Activated CD4-positive, alpha-beta T cell treated with anti-CD3 and anti-CD28 coated beads for 48 hours (primary cell): ENCODE data around the gene VPS11.
"Not testable (repeated sequence)": the region's sequence is repeated elsewhere in the genome, so short reads cannot be mapped to it uniquely, and the experiment has no call there.

Experiments used
- DNase-seq: peaks from one replicate; pipeline ENCODE4 v3.0.0-alpha.2; 2020

VPS11 gene

GRCh38 chr11:119067371-119068222, at the start of gene VPS11:
Gene VPS11 (plus strand): TSS chr11:119067818. CDS start chr11:119067824, 6 bp downstream.
- peak; percentile 99 for DNase-seq

- peak; percentile 97 for DNase-seq
Observed at GRCh38 chr11:119018074-119018938, 49.3 kb upstream of the VPS11 start, which contains the start of the genes RPS25 and TRAPPC4. Gene RPS25 (minus strand): TSS chr11:119018343. CDS start chr11:119018284, 59 bp downstream. Gene TRAPPC4 (plus strand): TSS chr11:119018766. CDS start chr11:119018796, 30 bp downstream.

- no peak for DNase-seq
Observed at GRCh38 chr11:119019996-119020395, 47.6 kb upstream of the VPS11 start.

GRCh38 chr11:119021631-119022030, 46.0 kb upstream of the VPS11 start:
- DNase-seq = no peak

GRCh38 chr11:119023741-119024140, 43.9 kb upstream of the VPS11 start:
- no peak for DNase-seq

- no peak for DNase-seq
Observed at GRCh38 chr11:119024430-119025098, 43.1 kb upstream of the VPS11 start.

GRCh38 chr11:119025099-119025473, 42.5 kb upstream of the VPS11 start:
- DNase-seq = no peak

- DNase-seq = no peak
Observed at GRCh38 chr11:119025541-119025940, 42.1 kb upstream of the VPS11 start.

GRCh38 chr11:119025978-119026766, 41.4 kb upstream of the VPS11 start:
- no peak for DNase-seq

GRCh38 chr11:119026970-119027369, 40.6 kb upstream of the VPS11 start:
- no peak for DNase-seq

- no peak for DNase-seq
Observed at GRCh38 chr11:119027561-119028345, 39.9 kb upstream of the VPS11 start.

GRCh38 chr11:119028346-119029068, 39.1 kb upstream of the VPS11 start:
- DNase-seq = no peak

GRCh38 chr11:119029069-119029339, 38.6 kb upstream of the VPS11 start:
- no peak for DNase-seq

- peak; percentile 66 for DNase-seq
Observed at GRCh38 chr11:119029340-119030028, 38.1 kb upstream of the VPS11 start.

GRCh38 chr11:119030029-119030328, 37.6 kb upstream of the VPS11 start:
- DNase-seq = no peak

GRCh38 chr11:119030329-119031047, 37.1 kb upstream of the VPS11 start, which contains the start of gene SLC37A4:
Gene SLC37A4 (minus strand): TSS chr11:119030877.
- peak; percentile 99 for DNase-seq

GRCh38 chr11:119031912-119032280, 35.7 kb upstream of the VPS11 start:
- no peak for DNase-seq

GRCh38 chr11:119033421-119033820, 34.2 kb upstream of the VPS11 start:
- DNase-seq = not testable (repeated sequence)

GRCh38 chr11:119034813-119035212, 32.8 kb upstream of the VPS11 start:
- DNase-seq = no peak

- no peak for DNase-seq
Observed at GRCh38 chr11:119038884-119039283, 28.7 kb upstream of the VPS11 start.
